ENCODE results near the gene HCN2.
"Not testable (repeated sequence)": the region's sequence is repeated elsewhere in the genome, so short reads cannot be mapped to it uniquely, and the experiment has no call there.

Gene HCN2

GRCh38 chr19:585146-585545 lies 4.5 kb upstream of the HCN2 start:
- not testable (repeated sequence) for DNase-seq (ENCODE audit: low read depth in 2 of 2)

GRCh38 chr19:585551-586110 lies 4.0 kb upstream of the HCN2 start:
- no peak for DNase-seq (ENCODE audit: low read depth in 2 of 2)

GRCh38 chr19:588093-588740 lies 1.5 kb upstream of the HCN2 start:
- DNase-seq (ENCODE audit: low read depth in 2 of 2) = peak; percentile 64 to 69

GRCh38 chr19:588741-589692 lies 664 bp upstream of the HCN2 start:
- DNase-seq (ENCODE audit: low read depth in 2 of 2) = no peak

- no peak for DNase-seq (ENCODE audit: low read depth in 2 of 2)
These were observed 690 bp downstream of the HCN2 start for GRCh38 chr19:590396-590745.

GRCh38 chr19:590750-591098 lies 1.0 kb downstream of the HCN2 start:
- DNase-seq (ENCODE audit: low read depth in 2 of 2) = no peak

- no peak for DNase-seq (ENCODE audit: low read depth in 2 of 2)
These were observed 1.6 kb downstream of the HCN2 start for GRCh38 chr19:591099-591958.

- DNase-seq (ENCODE audit: low read depth in 2 of 2) = no peak
These were observed 2.4 kb downstream of the HCN2 start for GRCh38 chr19:592101-592500.

- DNase-seq (ENCODE audit: low read depth in 2 of 2) = no peak
These were observed 3.4 kb downstream of the HCN2 start for GRCh38 chr19:593055-593454.

GRCh38 chr19:593505-593904 lies 3.8 kb downstream of the HCN2 start:
- no peak for DNase-seq (ENCODE audit: low read depth in 2 of 2)

- DNase-seq (ENCODE audit: low read depth in 2 of 2) = no peak
These were observed 4.7 kb downstream of the HCN2 start for GRCh38 chr19:594265-594870.

- no peak for DNase-seq (ENCODE audit: low read depth in 2 of 2)
These were observed 5.9 kb downstream of the HCN2 start for GRCh38 chr19:595326-596262.

GRCh38 chr19:596263-596655 lies 6.6 kb downstream of the HCN2 start:
- no peak for DNase-seq (ENCODE audit: low read depth in 2 of 2)

GRCh38 chr19:597406-598315 lies 8.0 kb downstream of the HCN2 start:
- DNase-seq (ENCODE audit: low read depth in 2 of 2) = no peak

- no peak for DNase-seq (ENCODE audit: low read depth in 2 of 2)
These were observed 11.6 kb downstream of the HCN2 start for GRCh38 chr19:601310-601709.

- no peak for DNase-seq (ENCODE audit: low read depth in 2 of 2)
These were observed 12.1 kb downstream of the HCN2 start for GRCh38 chr19:601790-602189.

GRCh38 chr19:602391-603301 lies 13.0 kb downstream of the HCN2 start:
- no peak for DNase-seq (ENCODE audit: low read depth in 2 of 2)

GRCh38 chr19:603302-603639 lies 13.6 kb downstream of the HCN2 start:
- not testable (repeated sequence) for DNase-seq (ENCODE audit: low read depth in 2 of 2)
